ENCODE measurements around the gene PSD4. TPM values are rescaled to one million over a fixed set of nuclear protein-coding genes. Genes with fewer than 3 reads are reported as not detected.

Gene PSD4
- total and polyA plus RNA-seq, 2 of the 8 experiments (the other 6 are each of a cell fraction or from before 2014, with no cell fraction given) = 0.53 to 1.2 TPM

GRCh38 chr2:113242327-113242726 is 68.6 kb downstream of the PSD4 start (continued):
- TF ChIP-seq EGR1 (IDR thresholded peaks at IDR 0.05; ENCODE audit: borderline replicate concordance, low read depth, low read length) (no peak), BCL11A (IDR thresholded peaks at IDR 0.05; ENCODE audit: low read depth in 2 of 2, low read length in 2 of 2) (no peak), RXRA (IDR thresholded peaks at IDR 0.05; ENCODE audit: insufficient read depth, low read depth, low read length) (no peak), CHD7 (IDR thresholded peaks at IDR 0.05; ENCODE audit: insufficient replicate concordance, low read length) (no peak), ZNF274 (IDR thresholded peaks at IDR 0.05; ENCODE audit: borderline replicate concordance, extremely low read depth, low read length) (no peak), BACH1 (IDR thresholded peaks at IDR 0.05; ENCODE audit: low read length) (no peak), KDM4A (IDR thresholded peaks at IDR 0.05; ENCODE audit: low read depth, low read length, severe bottlenecking) (no peak), GTF2F1 (IDR thresholded peaks at IDR 0.05; ENCODE audit: borderline replicate concordance, low read depth, low read length) (no peak)
